HepG2 (cell line): Measurements from ENCODE around the gene LPIN3. TPM values are rescaled to one million over a fixed set of nuclear protein-coding genes. Genes with fewer than 3 reads are reported as not detected.

Source experiments
- MEF2D ChIP-seq: sonication (generic); formaldehyde crosslinking; IDR thresholded peaks from 2 replicates; pipeline ENCODE4 v1.5.1; 2020; ENCODE audit warnings: mild to moderate bottlenecking, missing genetic modification reagents
- ZFP41 ChIP-seq: sonication (generic); formaldehyde crosslinking; IDR thresholded peaks from 2 replicates; pipeline ENCODE4 v1.4.0; 2020; ENCODE audit warnings: mild to moderate bottlenecking, missing genetic modification reagents, borderline replicate concordance
- ZFP62 ChIP-seq: sonication (generic); formaldehyde crosslinking; IDR thresholded peaks from 2 replicates; pipeline ENCODE4 v1.4.0; 2020; ENCODE audit warnings: missing genetic modification reagents
- ZNF510 ChIP-seq: sonication (generic); formaldehyde crosslinking; IDR thresholded peaks from 2 replicates; pipeline ENCODE4 v1.4.0; 2020; ENCODE audit warnings: low read depth, mild to moderate bottlenecking, missing genetic modification reagents
- polyA plus RNA-seq, 8 experiments: library from polyadenylated mRNA; depleted of rRNA in 3 of 8; stranded (reverse) in 7 of 8; unstranded in 1 of 8; fragments of >200 nt; fragmentation: Illumina TruSeq in 4 of 8; extraction: Trizol in 4 of 8; gene quantifications; 2 replicates each; pipeline versions ENCODE4 v1.2.1 to v1.2.3, GENCODE V29; 2011 to 2016; ENCODE audit warnings: low read depth in 4 of 8, missing spikeins in 1 of 8, mixed read lengths in 1 of 8; ENCODE audit not compliant: insufficient read depth in 1 of 8
- total RNA-seq, 5 experiments: library from RNA; depleted of rRNA; stranded (reverse); fragments of >200 nt; fragmentation: Illumina TruSeq; extraction: Trizol; gene quantifications; 2 replicates each; pipeline ENCODE4 v1.2.3, GENCODE V29; 2016; ENCODE audit warnings: low read depth in 1 of 5
- TF ChIP-seq, protein P1 (sequence below): sonication (generic); formaldehyde crosslinking; IDR thresholded peaks from 2 replicates; pipeline ENCODE4 v1.4.0; 2020; ENCODE audit warnings: mild to moderate bottlenecking, missing genetic modification reagents
- TF ChIP-seq, protein P2 (sequence below): sonication (generic); formaldehyde crosslinking; IDR thresholded peaks from 2 replicates; pipeline ENCODE4 v1.4.0; 2020; ENCODE audit warnings: missing genetic modification reagents
- TF ChIP-seq, protein P3 (sequence below): sonication (generic); formaldehyde crosslinking; IDR thresholded peaks from 2 replicates; pipeline ENCODE4 v1.4.0; 2020; ENCODE audit warnings: mild to moderate bottlenecking, missing genetic modification reagents

The LPIN3 gene
- total and polyA plus RNA-seq, 2 of the 13 experiments (the other 11 are each of a cell fraction or from before 2014, with no cell fraction given) = 14.2 to 28.6 TPM

DNA sequence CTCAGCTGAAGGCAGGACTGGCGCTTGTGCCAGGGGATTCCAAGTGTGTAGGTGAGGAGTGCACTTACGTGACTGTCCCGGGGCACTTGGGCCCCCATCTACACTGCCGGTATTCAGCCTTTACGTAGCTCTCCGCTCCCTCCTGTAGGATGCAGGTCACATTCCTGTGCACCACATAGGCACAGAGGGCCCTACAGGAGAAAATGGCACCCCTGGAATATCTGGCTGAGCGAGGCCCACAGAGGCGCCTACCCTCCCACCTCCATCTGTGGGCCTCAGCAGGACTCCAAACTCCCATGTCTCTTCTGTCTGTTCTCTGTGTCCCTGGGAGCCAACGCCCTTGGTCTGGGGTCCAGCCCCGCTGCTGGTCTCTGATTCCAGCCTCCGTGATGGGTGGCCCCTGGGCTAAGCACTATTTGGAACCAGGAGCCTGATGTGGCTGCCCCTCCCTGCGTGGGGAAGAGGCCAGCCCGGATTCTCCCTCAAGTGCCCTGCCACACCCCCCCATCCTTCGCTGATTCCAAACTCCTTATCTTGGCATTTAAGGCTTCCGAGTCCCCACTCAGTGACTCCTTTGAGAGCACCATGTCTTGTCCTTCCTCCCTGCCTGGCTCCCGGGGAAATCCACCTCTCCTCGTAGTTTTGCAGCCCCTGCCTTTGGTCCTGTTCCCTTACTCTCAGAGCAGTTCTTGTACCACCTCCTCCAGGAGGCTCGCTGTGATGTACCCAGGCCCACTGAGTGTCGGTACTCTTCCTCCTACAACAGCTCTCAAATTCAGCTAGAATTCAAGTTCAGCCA is 24.5 kb downstream of the LPIN3 start (continued):
- TF ChIP-seq, protein P1, sequence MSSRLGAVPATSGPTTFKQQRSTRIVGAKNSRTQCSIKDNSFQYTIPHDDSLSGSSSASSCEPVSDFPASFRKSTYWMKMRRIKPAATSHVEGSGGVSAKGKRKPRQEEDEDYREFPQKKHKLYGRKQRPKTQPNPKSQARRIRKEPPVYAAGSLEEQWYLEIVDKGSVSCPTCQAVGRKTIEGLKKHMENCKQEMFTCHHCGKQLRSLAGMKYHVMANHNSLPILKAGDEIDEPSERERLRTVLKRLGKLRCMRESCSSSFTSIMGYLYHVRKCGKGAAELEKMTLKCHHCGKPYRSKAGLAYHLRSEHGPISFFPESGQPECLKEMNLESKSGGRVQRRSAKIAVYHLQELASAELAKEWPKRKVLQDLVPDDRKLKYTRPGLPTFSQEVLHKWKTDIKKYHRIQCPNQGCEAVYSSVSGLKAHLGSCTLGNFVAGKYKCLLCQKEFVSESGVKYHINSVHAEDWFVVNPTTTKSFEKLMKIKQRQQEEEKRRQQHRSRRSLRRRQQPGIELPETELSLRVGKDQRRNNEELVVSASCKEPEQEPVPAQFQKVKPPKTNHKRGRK (CRISPR knock-in tag) = no peak
- TF ChIP-seq ZNF510 (no peak), ZFP41 (CRISPR knock-in tag) (no peak), MEF2D (CRISPR knock-in tag) (no peak), ZFP62 (CRISPR knock-in tag) (no peak)
- TF ChIP-seq, protein P2, sequence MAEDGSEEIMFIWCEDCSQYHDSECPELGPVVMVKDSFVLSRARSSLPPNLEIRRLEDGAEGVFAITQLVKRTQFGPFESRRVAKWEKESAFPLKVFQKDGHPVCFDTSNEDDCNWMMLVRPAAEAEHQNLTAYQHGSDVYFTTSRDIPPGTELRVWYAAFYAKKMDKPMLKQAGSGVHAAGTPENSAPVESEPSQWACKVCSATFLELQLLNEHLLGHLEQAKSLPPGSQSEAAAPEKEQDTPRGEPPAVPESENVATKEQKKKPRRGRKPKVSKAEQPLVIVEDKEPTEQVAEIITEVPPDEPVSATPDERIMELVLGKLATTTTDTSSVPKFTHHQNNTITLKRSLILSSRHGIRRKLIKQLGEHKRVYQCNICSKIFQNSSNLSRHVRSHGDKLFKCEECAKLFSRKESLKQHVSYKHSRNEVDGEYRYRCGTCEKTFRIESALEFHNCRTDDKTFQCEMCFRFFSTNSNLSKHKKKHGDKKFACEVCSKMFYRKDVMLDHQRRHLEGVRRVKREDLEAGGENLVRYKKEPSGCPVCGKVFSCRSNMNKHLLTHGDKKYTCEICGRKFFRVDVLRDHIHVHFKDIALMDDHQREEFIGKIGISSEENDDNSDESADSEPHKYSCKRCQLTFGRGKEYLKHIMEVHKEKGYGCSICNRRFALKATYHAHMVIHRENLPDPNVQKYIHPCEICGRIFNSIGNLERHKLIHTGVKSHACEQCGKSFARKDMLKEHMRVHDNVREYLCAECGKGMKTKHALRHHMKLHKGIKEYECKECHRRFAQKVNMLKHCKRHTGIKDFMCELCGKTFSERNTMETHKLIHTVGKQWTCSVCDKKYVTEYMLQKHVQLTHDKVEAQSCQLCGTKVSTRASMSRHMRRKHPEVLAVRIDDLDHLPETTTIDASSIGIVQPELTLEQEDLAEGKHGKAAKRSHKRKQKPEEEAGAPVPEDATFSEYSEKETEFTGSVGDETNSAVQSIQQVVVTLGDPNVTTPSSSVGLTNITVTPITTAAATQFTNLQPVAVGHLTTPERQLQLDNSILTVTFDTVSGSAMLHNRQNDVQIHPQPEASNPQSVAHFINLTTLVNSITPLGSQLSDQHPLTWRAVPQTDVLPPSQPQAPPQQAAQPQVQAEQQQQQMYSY (CRISPR knock-in tag) = no peak
- TF ChIP-seq, protein P3, sequence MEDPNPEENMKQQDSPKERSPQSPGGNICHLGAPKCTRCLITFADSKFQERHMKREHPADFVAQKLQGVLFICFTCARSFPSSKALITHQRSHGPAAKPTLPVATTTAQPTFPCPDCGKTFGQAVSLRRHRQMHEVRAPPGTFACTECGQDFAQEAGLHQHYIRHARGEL (CRISPR knock-in tag) = no peak
